ENCODE data around the gene LPP. TPM values are rescaled to one million over a fixed set of nuclear protein-coding genes. Genes with fewer than 3 reads are reported as not detected.

LPP gene
- total RNA-seq, 1 experiment from 2014 or later = 120 TPM

- no peaks in the 10 kb centered on the region for H3K9me3 Mint-ChIP-seq (ENCODE audit: unreplicated experiment)
- CTCF ChIA-PET = interaction anchor here (0.5 kb wide), 1 partner anchor 136 kb away, joined by 3 read pairs; no protein-coding TSS in a partner anchor
- no TSS peak for BruUV-seq (replicated peaks)
Observed at GRCh38 chr3:188819939-188820338, 666.0 kb downstream of the LPP start.

GRCh38 chr3:188822004-188822403, 668.0 kb downstream of the LPP start:
- no peak overlapping the region for H3K4me3 Mint-ChIP-seq (ENCODE audit: unreplicated experiment)
- DNase-seq = no peak
- POLR2A ChIA-PET = no interaction called here
- H3K9me3 Mint-ChIP-seq (ENCODE audit: unreplicated experiment) = no peaks in the 10 kb centered on the region
- no TSS peak for BruUV-seq (replicated peaks)
- H3K4me1 Mint-ChIP-seq (ENCODE audit: low read depth, unreplicated experiment) = peaks cover 28% of the 10 kb centered on the region
- Histone ChIP-seq H3K9me3 (no peaks in the 10 kb centered on the region), H3K27me3 (replicated peaks; ENCODE audit: control insufficient read depth, insufficient read depth, low read length) (no peaks in the 10 kb centered on the region), H3K4me1 (peaks cover 25% of the 10 kb centered on the region), H3K4me3 (ENCODE audit: low read depth, low read length) (no peak overlapping the region), H3K36me3 (ENCODE audit: control insufficient read depth, insufficient read depth, low read length) (no peaks in the 10 kb centered on the region)
- peaks cover 15% of the 10 kb centered on the region for H3K36me3 Mint-ChIP-seq (ENCODE audit: insufficient read depth, unreplicated experiment)
- CTCF ChIA-PET = no interaction called here
- no peaks in the 10 kb centered on the region for H3K27me3 Mint-ChIP-seq (ENCODE audit: insufficient read depth, unreplicated experiment)
- TF ChIP-seq CTCF (IDR thresholded peaks at IDR 0.05; ENCODE audit: insufficient read depth in 1 of 2, low read depth in 1 of 2, low read length in 1 of 2, severe bottlenecking in 1 of 2, unreplicated experiment in 1 of 2) = no peak
- H3K27ac Mint-ChIP-seq (ENCODE audit: unreplicated experiment) = no peak overlapping the region
- intact Hi-C loops (cut with micrococcal nuclease; ENCODE audit: unreplicated experiment) = no loop called here

More at GRCh38 chr3:188819939-188820338, 666.0 kb downstream of the LPP start:
- DNase-seq = no peak
- H3K36me3 Mint-ChIP-seq (ENCODE audit: insufficient read depth, unreplicated experiment) = peaks cover 11% of the 10 kb centered on the region
- H3K36me3 ChIP-seq (ENCODE audit: control insufficient read depth, insufficient read depth, low read length) = no peaks in the 10 kb centered on the region
- intact Hi-C loops (cut with micrococcal nuclease; ENCODE audit: unreplicated experiment) = no loop called here
- no peaks in the 10 kb centered on the region for H3K27me3 ChIP-seq (replicated peaks; ENCODE audit: control insufficient read depth, insufficient read depth, low read length)
- H3K4me3 Mint-ChIP-seq (ENCODE audit: unreplicated experiment) = no peak overlapping the region
- H3K27ac Mint-ChIP-seq (ENCODE audit: unreplicated experiment) = peak overlapping the region; percentile 39
- POLR2A ChIA-PET = no interaction called here
- peaks cover 26% of the 10 kb centered on the region for H3K4me1 ChIP-seq
- TF ChIP-seq CTCF (IDR thresholded peaks at IDR 0.05; ENCODE audit: insufficient read depth in 1 of 2, low read depth in 1 of 2, low read length in 1 of 2, severe bottlenecking in 1 of 2, unreplicated experiment in 1 of 2) = no peak
- H3K4me1 Mint-ChIP-seq (ENCODE audit: low read depth, unreplicated experiment) = peaks cover 30% of the 10 kb centered on the region
- H3K4me3 ChIP-seq (ENCODE audit: low read depth, low read length) = no peak overlapping the region
- no peaks in the 10 kb centered on the region for H3K27me3 Mint-ChIP-seq (ENCODE audit: insufficient read depth, unreplicated experiment)
- no peaks in the 10 kb centered on the region for H3K9me3 ChIP-seq

- H3K27ac Mint-ChIP-seq (ENCODE audit: unreplicated experiment) = no peak overlapping the region
- intact Hi-C loops (cut with micrococcal nuclease; ENCODE audit: unreplicated experiment) = no loop called here
- H3K4me3 ChIP-seq (ENCODE audit: low read depth, low read length) = no peak overlapping the region
- H3K4me3 Mint-ChIP-seq (ENCODE audit: unreplicated experiment) = no peak overlapping the region
- no peaks in the 10 kb centered on the region for H3K36me3 ChIP-seq (ENCODE audit: control insufficient read depth, insufficient read depth, low read length)
- no peaks in the 10 kb centered on the region for H3K9me3 ChIP-seq
- CTCF ChIA-PET = no interaction called here
- H3K36me3 Mint-ChIP-seq (ENCODE audit: insufficient read depth, unreplicated experiment) = peaks cover 15% of the 10 kb centered on the region
- no peak for DNase-seq
- POLR2A ChIA-PET = no interaction called here
- peaks cover 24% of the 10 kb centered on the region for H3K4me1 ChIP-seq
- H3K4me1 Mint-ChIP-seq (ENCODE audit: low read depth, unreplicated experiment) = peaks cover 28% of the 10 kb centered on the region
- BruUV-seq (replicated peaks) = no TSS peak
- no peaks in the 10 kb centered on the region for H3K27me3 ChIP-seq (replicated peaks; ENCODE audit: control insufficient read depth, insufficient read depth, low read length)
- no peak for TF ChIP-seq CTCF (IDR thresholded peaks at IDR 0.05; ENCODE audit: insufficient read depth in 1 of 2, low read depth in 1 of 2, low read length in 1 of 2, severe bottlenecking in 1 of 2, unreplicated experiment in 1 of 2)
- H3K9me3 Mint-ChIP-seq (ENCODE audit: unreplicated experiment) = no peaks in the 10 kb centered on the region
- H3K27me3 Mint-ChIP-seq (ENCODE audit: insufficient read depth, unreplicated experiment) = no peaks in the 10 kb centered on the region
Observed at GRCh38 chr3:188822411-188822810, 668.5 kb downstream of the LPP start.

All from Caco-2 (cell line).